GM23338 (cell line): Measurements from ENCODE around the gene LGALS7. TPM values are rescaled to one million over a fixed set of nuclear protein-coding genes. Genes with fewer than 3 reads are reported as not detected.

ENCODE experiments used
- ATAC-seq: fragments of 200-7000 bp; cut with Tn5 transposase; 3 replicates; pipeline ENCODE4 v1.9.1; 2020
- DNase-seq: peaks from one replicate; pipeline ENCODE4 v3.0.0-alpha.2; 2015; ENCODE audit warnings: low spot score
- H2AFZ ChIP-seq: fragments of 200-600 bp; sonication (generic); 2 replicates; pipeline ENCODE4 v1.8.0; 2016; ENCODE audit warnings: antibody characterized with exemption, mild to moderate bottlenecking, moderate library complexity
- H3F3A ChIP-seq: fragments of 200-600 bp; sonication (generic); replicated peaks from 2 replicates; pipeline ENCODE4 v1.8.0; 2017; ENCODE audit warnings: antibody characterized with exemption, mixed run types, low read depth
- H3K27ac ChIP-seq: fragments of 200-600 bp; sonication (generic); 2 replicates; pipeline ENCODE4 v1.6.1; 2016; ENCODE audit warnings: low read depth
- H3K27me3 ChIP-seq: fragments of 200-600 bp; sonication (generic); 2 replicates; pipeline ENCODE4 v1.8.0; 2016; ENCODE audit warnings: mild to moderate bottlenecking, mixed run types, moderate library complexity; ENCODE audit not compliant: insufficient read depth
- H3K36me3 ChIP-seq: fragments of 200-600 bp; sonication (generic); 2 replicates; pipeline ENCODE4 v1.8.0; 2016; ENCODE audit warnings: mild to moderate bottlenecking; ENCODE audit not compliant: insufficient read depth
- H3K4me1 ChIP-seq: fragments of 200-600 bp; sonication (generic); 2 replicates; pipeline ENCODE4 v1.8.0; 2016; ENCODE audit warnings: mild to moderate bottlenecking, moderate library complexity; ENCODE audit not compliant: insufficient read depth
- H3K4me2 ChIP-seq: fragments of 200-600 bp; sonication (generic); 2 replicates; pipeline ENCODE4 v1.7.1; 2017; ENCODE audit warnings: mixed run types
- H3K4me3 ChIP-seq: fragments of 200-600 bp; sonication (generic); 2 replicates; pipeline ENCODE4 v1.6.1; 2016; ENCODE audit warnings: mixed run types
- H3K79me2 ChIP-seq: fragments of 200-600 bp; sonication (generic); replicated peaks from 2 replicates; pipeline ENCODE4 v1.8.0; 2017; ENCODE audit warnings: mild to moderate bottlenecking; ENCODE audit not compliant: insufficient read depth
- H3K9me2 ChIP-seq: fragments of 200-600 bp; sonication (generic); 2 replicates; pipeline ENCODE4 v1.8.0; 2017; ENCODE audit not compliant: insufficient read depth
- H4K20me1 ChIP-seq: fragments of 200-600 bp; sonication (generic); replicated peaks from 2 replicates; pipeline ENCODE4 v1.8.0; 2017; ENCODE audit warnings: mild to moderate bottlenecking; ENCODE audit not compliant: insufficient read depth
- H3K27ac Mint-ChIP-seq: 2 replicates; pipeline ENCODE4 v1.8.0; 2020; ENCODE audit warnings: inconsistent platforms, mild to moderate bottlenecking, moderate library complexity, mixed read lengths
- H3K27me3 Mint-ChIP-seq: 3 replicates; pipeline ENCODE4 v1.8.0; 2022; ENCODE audit warnings: low read depth, mild to moderate bottlenecking, moderate library complexity, mixed read lengths, inconsistent platforms; ENCODE audit not compliant: insufficient read depth, poor library complexity
- H3K36me3 Mint-ChIP-seq: 3 replicates; pipeline ENCODE4 v1.8.0; 2021; ENCODE audit warnings: low read depth, mild to moderate bottlenecking, inconsistent platforms, moderate library complexity, mixed read lengths
- H3K4me1 Mint-ChIP-seq: 3 replicates; pipeline ENCODE4 v1.8.0; 2020; ENCODE audit warnings: mild to moderate bottlenecking, inconsistent platforms, mixed read lengths
- H3K4me3 Mint-ChIP-seq: 3 replicates; pipeline ENCODE4 v1.8.0; 2021; ENCODE audit warnings: moderate library complexity, mild to moderate bottlenecking, inconsistent platforms, mixed read lengths
- H3K9me3 Mint-ChIP-seq: 3 replicates; pipeline ENCODE4 v1.8.0; 2020; ENCODE audit warnings: moderate library complexity, mild to moderate bottlenecking, inconsistent platforms, mixed read lengths
- CREB1 ChIP-seq: fragments of 250-450 bp; sonication (Bioruptor Pico); IDR thresholded peaks from 2 replicates; pipeline ENCODE4 v1.5.0; 2020; ENCODE audit warnings: low read depth, mild to moderate bottlenecking, moderate library complexity
- EZH2 ChIP-seq: fragments of 200-600 bp; sonication (generic); IDR thresholded peaks from one replicate; pipeline ENCODE4 v1.8.0; 2017; ENCODE audit warnings: antibody characterized with exemption, mild to moderate bottlenecking, low read depth; ENCODE audit not compliant: unreplicated experiment
- EZH2phosphoT487 ChIP-seq: fragments of 200-600 bp; sonication (generic); IDR thresholded peaks from one replicate; pipeline ENCODE4 v1.8.1; 2018; ENCODE audit warnings: antibody characterized with exemption; ENCODE audit not compliant: unreplicated experiment
- JUNB ChIP-seq: IDR thresholded peaks from one replicate; pipeline ENCODE4 v1.6.1; 2016; ENCODE audit warnings: antibody characterized with exemption; ENCODE audit not compliant: unreplicated experiment
- POLR2AphosphoS5 ChIP-seq: IDR thresholded peaks from 2 replicates; pipeline ENCODE4 v1.6.1; 2016; ENCODE audit warnings: antibody characterized with exemption, low read depth
- REST ChIP-seq: IDR thresholded peaks from one replicate; pipeline ENCODE4 v1.6.1; 2018; ENCODE audit warnings: antibody characterized with exemption; ENCODE audit not compliant: unreplicated experiment
- STAT1 ChIP-seq: IDR thresholded peaks from one replicate; pipeline ENCODE4 v1.6.1; 2016; ENCODE audit warnings: antibody characterized with exemption; ENCODE audit not compliant: unreplicated experiment
- ZNF114 ChIP-seq: fragments of 250-450 bp; sonication (Bioruptor Pico); IDR thresholded peaks from 2 replicates; pipeline ENCODE4 v1.5.0; 2020; ENCODE audit warnings: mild to moderate bottlenecking, moderate library complexity
- ZNF331 ChIP-seq: fragments of 250-450 bp; sonication (Bioruptor Pico); IDR thresholded peaks from 2 replicates; pipeline ENCODE4 v1.5.0; 2020; ENCODE audit warnings: low read depth, mild to moderate bottlenecking, moderate library complexity
- ZNF462 ChIP-seq: fragments of 250-450 bp; sonication (Bioruptor Pico); IDR thresholded peaks from 2 replicates; pipeline ENCODE4 v1.5.0; 2020; ENCODE audit warnings: mild to moderate bottlenecking, moderate library complexity
- polyA plus RNA-seq: library from polyadenylated mRNA; unstranded; fragments of >200 nt; fragmentation: Nextera tagmentation; extraction: Ambion mirVana; gene quantifications from 2 replicates; pipeline ENCODE4 v1.2.1, GENCODE V29; 2016
- total RNA-seq: library from RNA; depleted of rRNA; stranded (reverse); fragments of >200 nt; shearing (Covaris generic); gene quantifications from 2 replicates; pipeline ENCODE4 v1.2.3, GENCODE V29; 2014
- TF ChIP-seq, protein P1 (sequence below): IDR thresholded peaks from 2 replicates; pipeline ENCODE4 v1.6.1; 2016; ENCODE audit warnings: antibody characterized with exemption

The LGALS7 gene
- total and polyA plus RNA-seq, 2 experiments from 2014 or later: 1.6 TPM; not detected in 1

GRCh38 chr19:38742906-38743305 is 30.4 kb downstream of the LGALS7 start:
- Histone ChIP-seq H3K9me2 (no peaks in the 10 kb centered on the region), H3K27ac (no peak overlapping the region), H3K27me3 (peaks cover 2% of the 10 kb centered on the region), H3K36me3 (no peaks in the 10 kb centered on the region), H3K79me2 (no peaks in the 10 kb centered on the region), H3K4me1 (no peaks in the 10 kb centered on the region), H3F3A (no peaks in the 10 kb centered on the region), H3K4me2 (no peak overlapping the region), H2AFZ (no peak overlapping the region), H3K4me3 (no peak overlapping the region), H4K20me1 (no peaks in the 10 kb centered on the region)
- DNase-seq (no peak), ATAC-seq (no peak)
- Mint-ChIP-seq H3K27me3 (peaks cover 22% of the 10 kb centered on the region), H3K4me1 (peaks cover under 1% of the 10 kb centered on the region), H3K4me3 (no peak overlapping the region), H3K27ac (no peak overlapping the region), H3K9me3 (no peaks in the 10 kb centered on the region; the same call in 1 of the 3 replicates), H3K36me3 (peaks cover 1% of the 10 kb centered on the region; the same call in 1 of the 3 replicates)
- no peak for TF ChIP-seq CREB1 (CRISPR knock-in tag)
- TF ChIP-seq, protein P1, sequence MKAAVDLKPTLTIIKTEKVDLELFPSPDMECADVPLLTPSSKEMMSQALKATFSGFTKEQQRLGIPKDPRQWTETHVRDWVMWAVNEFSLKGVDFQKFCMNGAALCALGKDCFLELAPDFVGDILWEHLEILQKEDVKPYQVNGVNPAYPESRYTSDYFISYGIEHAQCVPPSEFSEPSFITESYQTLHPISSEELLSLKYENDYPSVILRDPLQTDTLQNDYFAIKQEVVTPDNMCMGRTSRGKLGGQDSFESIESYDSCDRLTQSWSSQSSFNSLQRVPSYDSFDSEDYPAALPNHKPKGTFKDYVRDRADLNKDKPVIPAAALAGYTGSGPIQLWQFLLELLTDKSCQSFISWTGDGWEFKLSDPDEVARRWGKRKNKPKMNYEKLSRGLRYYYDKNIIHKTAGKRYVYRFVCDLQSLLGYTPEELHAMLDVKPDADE: no peak
- no peak for TF ChIP-seq REST
- no peak for TF ChIP-seq POLR2AphosphoS5
- TF ChIP-seq ZNF331 (CRISPR knock-in tag): no peak
- TF ChIP-seq EZH2phosphoT487: no peak
- TF ChIP-seq JUNB: no peak

- peaks cover 5% of the 10 kb centered on the region for H3K4me1 Mint-ChIP-seq
- H3K4me3 Mint-ChIP-seq: no peak overlapping the region
- H2AFZ ChIP-seq: no peak overlapping the region
- no peaks in the 10 kb centered on the region for H3K4me1 ChIP-seq
- no peak overlapping the region for H3K27ac ChIP-seq
- H3K9me2 ChIP-seq: no peaks in the 10 kb centered on the region
- H4K20me1 ChIP-seq: no peaks in the 10 kb centered on the region
- H3K9me3 Mint-ChIP-seq: no peaks in the 10 kb centered on the region; the same call in 1 of the 3 replicates
- H3K36me3 Mint-ChIP-seq: peaks cover 4% of the 10 kb centered on the region; the same call in 1 of the 3 replicates
- no peak overlapping the region for H3K27ac Mint-ChIP-seq
- H3K79me2 ChIP-seq: no peaks in the 10 kb centered on the region
- no peak overlapping the region for H3K4me2 ChIP-seq
- H3K27me3 ChIP-seq: peaks cover 8% of the 10 kb centered on the region
- H3F3A ChIP-seq: no peaks in the 10 kb centered on the region
- peaks cover 24% of the 10 kb centered on the region for H3K27me3 Mint-ChIP-seq
- DNase-seq: no peak
- H3K4me3 ChIP-seq: no peak overlapping the region
- no peak for ATAC-seq
- no peaks in the 10 kb centered on the region for H3K36me3 ChIP-seq
- TF ChIP-seq EZH2: no peak
- TF ChIP-seq ZNF462 (CRISPR knock-in tag): no peak
- no peak for TF ChIP-seq STAT1
- TF ChIP-seq CREB1 (CRISPR knock-in tag): no peak
- TF ChIP-seq EZH2phosphoT487: no peak
- TF ChIP-seq ZNF114 (CRISPR knock-in tag): no peak
- no peak for TF ChIP-seq ZNF331 (CRISPR knock-in tag)
- TF ChIP-seq POLR2AphosphoS5: no peak
Measured at GRCh38 chr19:38742296-38742695, 31.0 kb downstream of the LGALS7 start.
